ENCODE data around the gene ISOC1.

The ISOC1 gene

DNA sequence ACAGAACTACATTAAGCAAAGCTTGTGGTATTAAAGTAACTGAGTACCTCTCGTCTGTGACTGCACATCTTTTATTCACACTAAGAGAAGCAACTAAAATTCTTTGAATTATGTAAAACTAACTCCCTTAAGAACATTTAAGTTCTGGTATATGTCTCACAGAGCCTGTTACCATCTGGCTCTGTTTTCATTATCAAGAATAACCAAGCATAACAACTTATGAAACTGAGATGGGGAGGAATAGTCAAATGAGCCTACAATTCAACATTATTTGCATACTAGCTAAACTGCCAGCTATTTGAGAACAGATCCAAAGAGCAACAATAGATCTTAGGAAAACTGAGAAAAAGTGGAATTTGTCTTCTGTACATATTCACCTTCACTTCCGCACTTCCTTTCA lies 25.3 kb upstream of the ISOC1 start:
- Histone ChIP-seq H3K4me1 (ENCODE audit: control insufficient read depth, insufficient read depth, low read length) (peaks cover under 1% of the 10 kb centered on the region), H3K9ac (ENCODE audit: low read depth, low read length) (no peak overlapping the region), H3K9me3 (replicated peaks; ENCODE audit: low read length) (no peaks in the 10 kb centered on the region), H3K4me3 (ENCODE audit: low read length) (no peak overlapping the region), H3K4me2 (ENCODE audit: low read length) (no peak overlapping the region), H3K36me3 (ENCODE audit: insufficient read depth, low read length) (no peaks in the 10 kb centered on the region), H3K27me3 (ENCODE audit: control insufficient read depth, insufficient read depth, low read length) (no peaks in the 10 kb centered on the region)

DNA sequence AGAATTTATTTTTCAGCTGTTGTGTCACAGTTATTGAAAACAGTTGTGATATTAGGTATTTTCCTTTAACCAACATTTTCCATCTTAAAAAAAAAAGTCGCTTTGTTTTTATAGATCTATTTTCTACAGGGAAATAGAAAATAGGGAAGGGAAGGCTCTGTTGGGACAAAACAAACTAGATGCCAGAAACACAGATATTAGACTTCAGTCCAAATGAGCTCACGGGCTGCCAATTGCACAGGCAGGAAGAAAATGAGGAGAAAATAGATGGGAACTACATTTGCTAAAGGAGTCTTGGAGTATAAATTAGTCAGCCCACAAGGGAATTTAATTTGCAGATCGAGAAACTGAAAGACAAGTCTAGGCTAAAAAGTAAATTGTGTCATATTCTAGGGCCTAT lies 21.4 kb upstream of the ISOC1 start:
- no peaks in the 10 kb centered on the region for H3K9me3 ChIP-seq (replicated peaks; ENCODE audit: low read length)
- no peaks in the 10 kb centered on the region for H3K27me3 ChIP-seq (ENCODE audit: control insufficient read depth, insufficient read depth, low read length)
- H3K4me2 ChIP-seq (ENCODE audit: low read length), result no peak overlapping the region
- H3K9ac ChIP-seq (ENCODE audit: low read depth, low read length), result no peak overlapping the region
- H3K4me1 ChIP-seq (ENCODE audit: control insufficient read depth, insufficient read depth, low read length), result peaks cover 10% of the 10 kb centered on the region
- no peaks in the 10 kb centered on the region for H3K36me3 ChIP-seq (ENCODE audit: insufficient read depth, low read length)
- no peak overlapping the region for H3K4me3 ChIP-seq (ENCODE audit: low read length)

DNA sequence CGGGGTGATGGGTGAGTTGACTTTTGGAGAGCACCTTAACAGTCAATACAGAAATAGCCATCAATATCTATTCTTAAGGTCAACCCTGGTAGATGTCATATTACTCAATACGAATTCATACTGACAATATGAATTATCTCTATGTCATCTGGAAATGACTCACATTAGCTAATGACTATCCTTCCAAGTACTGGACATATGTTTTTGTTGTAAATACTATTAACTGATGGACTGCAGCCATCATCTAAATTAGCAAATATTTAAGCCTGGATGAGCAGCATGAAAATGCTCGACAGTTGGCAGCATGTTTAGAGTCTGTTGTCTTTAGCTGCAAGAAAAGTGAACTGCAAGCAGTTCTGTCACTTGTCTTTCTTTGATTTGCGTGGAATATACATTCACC lies 19.6 kb upstream of the ISOC1 start:
- H3K9ac ChIP-seq (ENCODE audit: low read depth, low read length), result no peak overlapping the region
- H3K36me3 ChIP-seq (ENCODE audit: insufficient read depth, low read length), result no peaks in the 10 kb centered on the region
- peaks cover 10% of the 10 kb centered on the region for H3K4me1 ChIP-seq (ENCODE audit: control insufficient read depth, insufficient read depth, low read length)
- H3K4me2 ChIP-seq (ENCODE audit: low read length), result no peak overlapping the region
- H3K9me3 ChIP-seq (replicated peaks; ENCODE audit: low read length), result no peaks in the 10 kb centered on the region
- no peaks in the 10 kb centered on the region for H3K27me3 ChIP-seq (ENCODE audit: control insufficient read depth, insufficient read depth, low read length)
- no peak overlapping the region for H3K4me3 ChIP-seq (ENCODE audit: low read length)

DNA sequence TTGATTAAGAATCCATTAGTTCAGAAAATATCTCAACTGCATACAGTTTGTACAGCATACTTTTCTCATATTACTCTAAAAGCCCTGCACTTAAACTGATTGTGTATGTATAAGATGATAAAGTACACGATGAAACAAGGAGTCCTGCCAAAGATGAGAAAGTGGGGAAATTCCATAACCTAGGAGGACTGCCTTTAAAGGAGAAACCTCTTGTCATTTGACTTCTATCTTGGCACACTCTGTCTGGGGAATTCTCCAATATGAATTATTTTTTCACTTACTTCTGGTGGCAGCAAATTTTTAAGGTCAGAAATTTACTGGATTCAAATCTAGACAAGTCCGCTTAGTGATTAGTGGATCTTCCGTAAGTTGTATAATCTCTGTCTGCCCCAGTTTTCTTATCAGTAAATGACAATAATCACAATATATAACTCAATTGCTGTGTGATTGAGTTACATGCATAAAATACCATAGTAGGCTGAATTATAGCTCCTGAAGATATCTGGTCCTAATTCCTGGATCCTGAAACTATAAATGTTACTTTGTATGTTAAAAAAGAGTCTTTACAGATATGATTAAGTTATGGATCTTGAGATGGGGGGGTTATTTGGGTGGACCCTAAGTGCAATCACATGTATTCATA lies 17.0 kb upstream of the ISOC1 start:
- no peaks in the 10 kb centered on the region for H3K9me3 ChIP-seq (replicated peaks; ENCODE audit: low read length)
- H3K36me3 ChIP-seq (ENCODE audit: insufficient read depth, low read length), result no peaks in the 10 kb centered on the region
- peaks cover 10% of the 10 kb centered on the region for H3K4me1 ChIP-seq (ENCODE audit: control insufficient read depth, insufficient read depth, low read length)
- H3K27me3 ChIP-seq (ENCODE audit: control insufficient read depth, insufficient read depth, low read length), result no peaks in the 10 kb centered on the region
- no peak overlapping the region for H3K4me2 ChIP-seq (ENCODE audit: low read length)
- no peak overlapping the region for H3K9ac ChIP-seq (ENCODE audit: low read depth, low read length)
- H3K4me3 ChIP-seq (ENCODE audit: low read length), result no peak overlapping the region

DNA sequence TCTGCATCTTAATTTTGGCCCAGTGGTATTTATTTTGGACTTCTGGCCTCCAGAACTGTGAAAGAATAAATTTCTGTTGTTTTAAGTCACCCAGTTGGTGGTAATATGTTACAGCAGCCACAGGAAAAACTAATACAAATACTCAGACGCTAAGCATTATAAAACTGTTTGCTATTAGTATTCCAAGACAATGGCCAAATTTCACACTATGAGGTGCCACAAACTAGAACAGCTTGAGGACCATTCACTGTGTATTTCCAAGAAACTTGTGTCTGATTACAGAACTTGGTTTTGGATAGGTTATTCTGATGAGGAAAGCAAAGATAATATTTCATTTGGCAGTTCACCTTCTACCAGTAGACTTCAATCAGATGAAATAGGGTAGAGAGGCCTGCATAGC lies 16.3 kb upstream of the ISOC1 start:
- Histone ChIP-seq H3K9ac (ENCODE audit: low read depth, low read length) (no peak overlapping the region), H3K4me1 (ENCODE audit: control insufficient read depth, insufficient read depth, low read length) (peaks cover 10% of the 10 kb centered on the region), H3K27me3 (ENCODE audit: control insufficient read depth, insufficient read depth, low read length) (no peaks in the 10 kb centered on the region), H3K4me2 (ENCODE audit: low read length) (no peak overlapping the region), H3K36me3 (ENCODE audit: insufficient read depth, low read length) (no peaks in the 10 kb centered on the region), H3K4me3 (ENCODE audit: low read length) (no peak overlapping the region), H3K9me3 (replicated peaks; ENCODE audit: low read length) (no peaks in the 10 kb centered on the region)

DNA sequence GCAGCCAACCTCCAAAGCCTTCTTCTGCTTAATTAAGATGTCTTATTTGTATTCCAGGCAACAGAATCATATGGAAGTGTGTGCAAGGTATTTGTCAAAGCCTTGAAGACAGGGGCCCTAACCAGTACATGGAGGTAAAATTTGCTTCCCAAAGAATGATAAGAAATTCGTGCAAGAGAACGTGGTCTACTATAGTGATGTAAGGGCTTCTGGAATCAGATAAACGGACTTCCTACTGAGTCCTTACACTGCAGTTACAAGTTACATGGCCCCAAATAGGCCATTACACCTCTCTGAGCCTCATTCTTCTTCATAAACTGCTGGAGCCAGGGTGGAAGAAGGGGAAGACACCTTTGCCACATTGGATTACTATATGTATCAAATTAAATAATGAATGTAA lies 15.9 kb upstream of the ISOC1 start:
- no peaks in the 10 kb centered on the region for H3K9me3 ChIP-seq (replicated peaks; ENCODE audit: low read length)
- no peak overlapping the region for H3K4me3 ChIP-seq (ENCODE audit: low read length)
- H3K4me1 ChIP-seq (ENCODE audit: control insufficient read depth, insufficient read depth, low read length), result peaks cover 10% of the 10 kb centered on the region
- no peak overlapping the region for H3K4me2 ChIP-seq (ENCODE audit: low read length)
- H3K9ac ChIP-seq (ENCODE audit: low read depth, low read length), result no peak overlapping the region
- H3K36me3 ChIP-seq (ENCODE audit: insufficient read depth, low read length), result no peaks in the 10 kb centered on the region
- no peaks in the 10 kb centered on the region for H3K27me3 ChIP-seq (ENCODE audit: control insufficient read depth, insufficient read depth, low read length)

DNA sequence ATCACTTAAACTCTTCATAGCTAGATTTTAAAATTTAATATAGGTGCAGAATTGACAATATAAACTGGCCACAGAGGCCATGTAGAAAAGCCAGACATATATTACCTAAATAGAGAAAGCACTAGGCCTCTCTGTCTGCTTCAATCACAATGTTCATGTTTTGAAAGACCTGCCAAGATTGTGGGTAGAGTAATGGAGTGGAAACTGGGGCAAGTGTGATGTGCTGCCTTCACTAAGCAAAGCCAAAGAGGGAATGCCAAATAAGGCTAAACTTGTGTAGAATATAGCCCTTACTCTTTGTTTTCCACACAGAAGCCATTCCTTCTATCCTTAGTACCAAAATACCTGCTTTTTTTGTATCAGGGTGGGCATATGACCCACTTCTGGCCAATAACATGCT lies 15.1 kb upstream of the ISOC1 start:
- Histone ChIP-seq H3K9ac (ENCODE audit: low read depth, low read length) (no peak overlapping the region), H3K4me3 (ENCODE audit: low read length) (no peak overlapping the region), H3K36me3 (ENCODE audit: insufficient read depth, low read length) (no peaks in the 10 kb centered on the region), H3K9me3 (replicated peaks; ENCODE audit: low read length) (no peaks in the 10 kb centered on the region), H3K4me2 (ENCODE audit: low read length) (no peak overlapping the region), H3K4me1 (ENCODE audit: control insufficient read depth, insufficient read depth, low read length) (peaks cover 7% of the 10 kb centered on the region), H3K27me3 (ENCODE audit: control insufficient read depth, insufficient read depth, low read length) (no peaks in the 10 kb centered on the region)

DNA sequence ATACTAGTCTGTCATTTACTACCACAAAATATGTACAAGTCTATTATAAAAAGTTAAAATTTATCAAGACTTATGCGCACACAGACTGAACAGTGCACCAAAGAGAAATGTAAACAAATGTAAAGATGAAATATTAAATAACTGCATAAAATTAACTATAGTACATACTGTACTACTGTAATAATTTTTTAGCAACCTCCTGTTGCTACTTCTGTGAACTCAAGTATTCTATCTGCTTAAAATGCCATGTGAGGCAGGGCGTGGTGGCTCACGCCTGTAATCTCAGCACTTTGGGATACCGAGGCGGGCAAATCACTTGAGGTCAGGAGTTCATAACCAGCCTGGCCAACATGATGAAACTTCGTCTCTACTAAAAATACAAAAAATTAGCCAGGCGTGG lies 13.8 kb upstream of the ISOC1 start:
- no peaks in the 10 kb centered on the region for H3K27me3 ChIP-seq (ENCODE audit: control insufficient read depth, insufficient read depth, low read length)
- H3K4me2 ChIP-seq (ENCODE audit: low read length), result no peak overlapping the region
- H3K9ac ChIP-seq (ENCODE audit: low read depth, low read length), result no peak overlapping the region
- H3K36me3 ChIP-seq (ENCODE audit: insufficient read depth, low read length), result no peaks in the 10 kb centered on the region
- H3K4me3 ChIP-seq (ENCODE audit: low read length), result no peak overlapping the region
- no peaks in the 10 kb centered on the region for H3K9me3 ChIP-seq (replicated peaks; ENCODE audit: low read length)
- H3K4me1 ChIP-seq (ENCODE audit: control insufficient read depth, insufficient read depth, low read length), result no peaks in the 10 kb centered on the region

DNA sequence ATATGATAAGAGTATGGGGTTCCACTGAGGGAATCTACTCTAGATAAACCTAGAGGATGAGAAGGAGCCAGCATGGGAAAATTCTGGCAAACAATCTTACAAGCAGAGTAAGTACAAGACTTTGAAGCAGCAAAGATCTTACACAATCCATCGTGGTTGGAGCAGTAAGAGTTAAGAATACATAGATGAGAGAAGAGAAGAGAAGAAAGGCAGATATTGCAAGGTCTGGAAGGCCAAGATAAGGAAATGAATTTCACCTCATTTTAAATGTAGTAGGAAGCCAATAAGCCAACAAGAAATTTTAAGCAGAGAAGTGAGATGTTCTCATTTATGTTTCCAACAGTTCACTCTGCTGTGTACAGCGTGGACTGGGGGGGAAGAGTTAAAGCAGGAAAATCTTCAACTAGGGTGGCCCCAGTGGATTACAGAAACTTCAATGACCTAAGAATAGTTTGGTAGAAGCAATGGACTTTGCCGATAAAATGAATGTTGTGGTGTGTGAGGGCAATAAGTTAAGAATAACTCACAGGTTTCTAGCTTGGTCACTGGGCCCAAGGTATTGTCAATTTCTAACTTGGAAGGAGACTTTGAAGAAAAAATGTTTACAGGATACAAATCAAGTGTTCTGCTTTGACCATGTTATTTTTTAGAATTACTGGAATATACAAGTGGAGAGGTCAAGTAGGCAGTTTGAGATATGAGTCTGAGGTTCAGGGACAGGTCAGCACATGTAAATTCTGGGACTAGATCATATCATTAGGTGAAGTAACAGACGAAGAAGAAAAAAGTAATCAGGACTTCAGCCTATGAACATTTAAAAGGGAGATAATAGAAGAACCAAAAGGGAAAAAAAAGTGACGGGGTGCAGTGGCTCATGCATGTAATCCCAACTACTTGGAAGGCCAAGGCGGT lies 12.1 kb upstream of the ISOC1 start:
- Histone ChIP-seq H3K9ac (ENCODE audit: low read depth, low read length) (no peak overlapping the region), H3K4me2 (ENCODE audit: low read length) (no peak overlapping the region), H3K9me3 (replicated peaks; ENCODE audit: low read length) (no peaks in the 10 kb centered on the region), H3K27me3 (ENCODE audit: control insufficient read depth, insufficient read depth, low read length) (no peaks in the 10 kb centered on the region), H3K36me3 (ENCODE audit: insufficient read depth, low read length) (no peaks in the 10 kb centered on the region), H3K4me1 (ENCODE audit: control insufficient read depth, insufficient read depth, low read length) (no peaks in the 10 kb centered on the region), H3K4me3 (ENCODE audit: low read length) (no peak overlapping the region)

DNA sequence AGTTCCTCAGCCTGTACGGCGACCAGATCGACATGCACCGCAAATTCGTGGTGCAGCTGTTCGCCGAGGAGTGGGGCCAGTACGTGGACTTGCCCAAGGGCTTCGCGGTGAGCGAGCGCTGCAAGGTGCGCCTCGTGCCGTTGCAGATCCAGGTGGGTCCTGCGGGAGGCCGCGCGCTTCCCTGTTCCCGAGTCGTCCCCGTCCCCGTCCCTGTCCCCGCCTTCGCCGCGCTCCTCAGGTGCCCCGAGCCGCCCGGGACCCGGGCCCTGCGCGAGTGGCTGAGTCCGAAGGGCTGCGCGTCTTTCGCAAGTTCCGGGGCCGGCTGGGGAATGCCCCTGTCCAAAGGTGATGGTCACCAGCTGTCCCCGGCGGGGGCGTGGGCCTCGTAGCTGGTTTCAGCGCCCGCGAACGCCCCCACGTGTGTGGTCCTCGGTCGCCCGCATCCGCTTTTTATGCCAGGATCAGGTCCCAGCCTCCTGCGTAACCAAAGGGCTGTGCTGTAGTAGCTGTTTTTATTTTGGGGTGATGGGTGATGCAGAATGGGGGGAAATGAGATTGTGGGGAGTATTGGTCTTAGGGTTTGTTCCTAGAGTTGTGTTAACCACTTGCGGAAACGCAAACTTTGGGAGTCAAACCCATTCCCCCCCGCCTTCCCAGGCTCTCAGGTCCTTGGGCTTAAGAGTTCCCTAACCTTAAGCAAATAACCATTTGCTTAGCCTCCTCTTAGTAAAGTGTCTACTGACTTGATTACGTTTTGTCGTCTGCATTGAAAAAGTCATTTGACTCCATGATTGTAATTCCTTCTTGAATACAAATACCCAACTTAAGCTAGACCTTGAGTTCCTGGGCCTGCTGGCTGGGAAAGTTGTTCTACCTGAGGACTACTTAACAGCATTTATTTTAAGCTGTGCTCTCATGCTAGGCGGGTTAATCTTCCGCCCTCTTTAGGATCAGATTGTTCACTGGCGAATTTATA lies 663 bp downstream of the ISOC1 start:
- Histone ChIP-seq H3K9ac (ENCODE audit: low read depth, low read length) (peak overlapping the region; percentile 80), H3K4me2 (ENCODE audit: low read length) (peak overlapping the region; percentile 89), H3K27me3 (ENCODE audit: control insufficient read depth, insufficient read depth, low read length) (no peaks in the 10 kb centered on the region), H3K36me3 (ENCODE audit: insufficient read depth, low read length) (no peaks in the 10 kb centered on the region), H3K4me1 (ENCODE audit: control insufficient read depth, insufficient read depth, low read length) (peaks cover 11% of the 10 kb centered on the region), H3K4me3 (ENCODE audit: low read length) (peak overlapping the region; percentile 99), H3K9me3 (replicated peaks; ENCODE audit: low read length) (no peaks in the 10 kb centered on the region)

DNA sequence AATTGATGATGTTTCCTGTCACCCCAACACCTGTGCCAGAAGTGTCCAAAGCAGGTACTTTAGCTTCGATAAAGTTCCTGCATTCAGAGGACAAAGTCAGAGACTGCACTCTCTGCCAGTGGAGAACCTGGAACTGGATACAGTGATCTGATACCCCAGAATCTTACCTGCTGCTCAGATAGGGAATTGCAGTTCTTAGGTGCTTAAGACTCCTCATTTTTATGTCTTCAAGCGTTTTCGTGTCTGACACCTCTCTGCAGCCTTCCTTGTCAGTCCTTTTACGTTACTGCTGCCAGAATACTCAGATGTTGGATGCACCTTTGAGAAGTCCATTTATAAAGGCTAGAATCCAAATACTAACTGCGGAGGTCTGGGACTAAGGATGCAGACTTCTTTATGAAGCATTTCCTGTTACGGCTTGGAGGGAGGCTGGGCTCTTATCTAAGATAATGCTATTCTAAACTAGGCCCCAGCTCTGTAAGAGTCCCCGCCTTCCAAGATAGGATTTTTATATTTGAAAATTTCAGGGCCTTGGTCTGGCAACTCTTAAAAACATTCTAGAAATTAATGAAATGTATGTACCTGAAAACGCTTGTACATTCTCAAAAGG lies 1.9 kb downstream of the ISOC1 start:
- Histone ChIP-seq H3K4me2 (ENCODE audit: low read length) (peak overlapping the region; percentile 11), H3K9ac (ENCODE audit: low read depth, low read length) (no peak overlapping the region), H3K36me3 (ENCODE audit: insufficient read depth, low read length) (no peaks in the 10 kb centered on the region), H3K4me3 (ENCODE audit: low read length) (no peak overlapping the region), H3K9me3 (replicated peaks; ENCODE audit: low read length) (no peaks in the 10 kb centered on the region), H3K4me1 (ENCODE audit: control insufficient read depth, insufficient read depth, low read length) (peaks cover 11% of the 10 kb centered on the region), H3K27me3 (ENCODE audit: control insufficient read depth, insufficient read depth, low read length) (no peaks in the 10 kb centered on the region)
